ENCODE measurements around the gene PNMA6E.

DNA sequence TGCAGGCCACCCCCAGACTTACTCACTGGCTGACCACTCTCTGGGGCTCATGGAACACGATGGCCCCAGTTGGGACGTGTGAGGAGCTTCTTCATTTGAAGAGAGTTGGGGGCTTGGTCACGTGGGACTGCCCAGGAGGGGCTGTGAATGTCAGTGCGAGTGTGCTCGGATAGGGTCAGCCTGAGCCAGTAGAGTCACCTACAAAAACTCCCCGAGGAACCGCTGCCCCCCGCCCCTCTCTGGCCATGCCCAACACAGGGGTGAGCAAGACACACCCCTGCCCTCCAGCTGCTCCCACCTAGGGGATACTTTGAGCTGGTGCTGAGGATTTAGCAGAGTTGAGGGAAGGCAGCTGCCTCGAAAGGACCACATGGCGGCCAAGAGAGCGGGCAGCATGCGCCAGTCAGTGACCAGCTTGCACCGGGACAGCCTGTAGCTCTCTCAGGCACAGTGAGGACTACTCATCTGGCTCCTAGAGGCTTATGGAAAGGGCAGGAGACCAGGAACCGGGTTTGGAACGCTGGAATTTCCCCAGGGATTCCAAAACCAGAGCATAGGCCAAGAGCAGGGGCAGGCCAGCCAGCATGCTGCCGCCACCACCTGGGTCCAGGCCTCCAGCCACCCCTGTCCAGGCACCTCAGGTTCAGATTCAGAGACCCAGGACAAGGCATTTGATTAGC is 8.4 kb downstream of the PNMA6E start:
- TF ChIP-seq, protein P1, sequence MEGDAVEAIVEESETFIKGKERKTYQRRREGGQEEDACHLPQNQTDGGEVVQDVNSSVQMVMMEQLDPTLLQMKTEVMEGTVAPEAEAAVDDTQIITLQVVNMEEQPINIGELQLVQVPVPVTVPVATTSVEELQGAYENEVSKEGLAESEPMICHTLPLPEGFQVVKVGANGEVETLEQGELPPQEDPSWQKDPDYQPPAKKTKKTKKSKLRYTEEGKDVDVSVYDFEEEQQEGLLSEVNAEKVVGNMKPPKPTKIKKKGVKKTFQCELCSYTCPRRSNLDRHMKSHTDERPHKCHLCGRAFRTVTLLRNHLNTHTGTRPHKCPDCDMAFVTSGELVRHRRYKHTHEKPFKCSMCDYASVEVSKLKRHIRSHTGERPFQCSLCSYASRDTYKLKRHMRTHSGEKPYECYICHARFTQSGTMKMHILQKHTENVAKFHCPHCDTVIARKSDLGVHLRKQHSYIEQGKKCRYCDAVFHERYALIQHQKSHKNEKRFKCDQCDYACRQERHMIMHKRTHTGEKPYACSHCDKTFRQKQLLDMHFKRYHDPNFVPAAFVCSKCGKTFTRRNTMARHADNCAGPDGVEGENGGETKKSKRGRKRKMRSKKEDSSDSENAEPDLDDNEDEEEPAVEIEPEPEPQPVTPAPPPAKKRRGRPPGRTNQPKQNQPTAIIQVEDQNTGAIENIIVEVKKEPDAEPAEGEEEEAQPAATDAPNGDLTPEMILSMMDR (IDR thresholded peaks at IDR 0.05; ENCODE audit: extremely low read depth in 1 of 2, insufficient read depth in 1 of 2, low read depth in 1 of 2, low read length in 2 of 2), result no peak
- TF ChIP-seq POLR2AphosphoS5 (IDR thresholded peaks at IDR 0.05; ENCODE audit: insufficient read depth, low read depth, low read length) (no peak), EZH2 (IDR thresholded peaks at IDR 0.05; ENCODE audit: borderline replicate concordance, low read depth, low read length, severe bottlenecking) (no peak)
